Measurements from ENCODE around the gene CACHD1.
"Not testable (repeated sequence)": the region's sequence is repeated elsewhere in the genome, so short reads cannot be mapped to it uniquely, and the experiment has no call there.

CACHD1 gene

DNA sequence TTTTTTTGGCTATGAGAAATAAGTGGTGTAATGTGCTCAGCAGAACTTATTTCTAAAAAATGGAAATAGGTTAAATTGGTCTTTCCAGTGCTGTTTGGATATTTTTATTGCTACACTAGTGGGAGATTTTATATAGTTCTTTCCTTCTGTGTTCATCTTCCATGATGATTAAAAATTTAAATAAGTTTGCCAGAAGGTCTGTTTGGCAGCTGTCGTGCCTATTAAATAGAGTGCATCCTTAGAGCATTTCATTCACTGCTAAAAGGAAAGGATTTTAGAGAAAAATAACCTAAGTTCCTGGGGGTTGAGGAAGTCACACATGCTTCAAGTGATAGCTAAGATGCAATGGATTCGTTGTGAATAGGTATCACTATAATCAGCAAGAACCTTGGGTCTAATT is 245.3 kb downstream of the CACHD1 start:
- no peak for DNase-seq

DNA sequence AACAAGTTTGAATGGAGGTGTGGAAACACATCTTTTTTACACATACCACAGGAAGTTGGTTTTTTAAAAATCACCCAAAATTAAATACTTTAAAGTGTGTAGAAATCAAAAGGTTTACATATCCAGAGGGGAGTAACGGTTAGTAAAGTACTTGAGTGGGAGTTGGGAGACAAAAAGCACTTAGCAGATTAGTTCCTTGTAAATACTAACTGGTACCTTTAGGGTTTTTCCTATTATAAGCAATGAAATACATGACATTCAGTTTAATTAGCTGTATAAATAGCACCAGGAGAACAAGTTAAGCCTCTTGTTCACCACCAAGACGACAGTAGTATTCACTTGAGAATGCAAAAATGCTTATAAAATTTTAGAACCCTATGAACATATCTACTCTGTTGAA is 251.2 kb downstream of the CACHD1 start:
- no peak for DNase-seq

DNA sequence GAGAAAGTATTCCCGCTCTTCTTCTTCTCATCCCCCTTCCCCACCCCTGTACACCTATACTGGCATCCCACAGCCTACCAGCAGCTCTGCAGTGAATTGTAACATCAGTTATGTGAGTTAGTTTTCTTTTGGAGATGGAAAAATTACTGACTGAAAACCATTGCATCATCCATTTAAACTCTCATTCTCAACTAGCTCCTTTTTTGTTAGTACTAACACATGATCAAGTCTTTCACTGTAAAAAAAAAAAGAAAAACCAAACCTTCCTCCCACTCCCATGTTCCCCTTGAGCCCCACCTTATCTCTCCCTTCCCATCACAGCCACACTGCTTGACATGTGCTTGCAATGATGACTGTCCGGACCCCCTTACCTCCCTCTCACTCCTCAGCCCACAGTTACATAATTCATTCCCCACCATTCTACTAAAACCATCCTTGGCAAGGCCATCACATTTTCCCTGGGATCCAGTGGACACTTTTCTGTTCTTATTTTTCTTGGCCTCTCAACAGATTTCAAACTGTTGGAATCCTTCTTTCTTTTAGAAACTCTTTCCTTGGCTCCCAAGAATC is 251.7 kb downstream of the CACHD1 start:
- DNase-seq = no peak

DNA sequence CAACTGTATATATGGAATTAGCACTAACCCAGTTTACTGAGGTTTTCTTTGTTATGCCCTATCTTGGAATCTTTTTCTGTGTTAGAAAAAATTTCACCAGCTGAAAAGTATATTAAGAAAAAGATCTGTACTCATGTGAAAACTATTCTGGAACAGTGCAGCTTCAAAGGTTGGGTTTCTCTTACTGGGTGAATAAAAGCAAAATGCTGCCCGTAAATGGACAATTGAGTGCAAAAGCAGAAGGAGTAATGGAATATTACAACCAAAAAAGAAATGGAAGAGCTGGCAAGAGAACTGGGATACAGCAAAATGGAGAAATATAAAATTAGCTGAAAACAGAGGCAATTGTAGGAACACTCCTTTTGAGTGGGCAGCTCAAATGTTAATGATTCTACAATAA is 257.9 kb downstream of the CACHD1 start:
- DNase-seq = no peak

DNA sequence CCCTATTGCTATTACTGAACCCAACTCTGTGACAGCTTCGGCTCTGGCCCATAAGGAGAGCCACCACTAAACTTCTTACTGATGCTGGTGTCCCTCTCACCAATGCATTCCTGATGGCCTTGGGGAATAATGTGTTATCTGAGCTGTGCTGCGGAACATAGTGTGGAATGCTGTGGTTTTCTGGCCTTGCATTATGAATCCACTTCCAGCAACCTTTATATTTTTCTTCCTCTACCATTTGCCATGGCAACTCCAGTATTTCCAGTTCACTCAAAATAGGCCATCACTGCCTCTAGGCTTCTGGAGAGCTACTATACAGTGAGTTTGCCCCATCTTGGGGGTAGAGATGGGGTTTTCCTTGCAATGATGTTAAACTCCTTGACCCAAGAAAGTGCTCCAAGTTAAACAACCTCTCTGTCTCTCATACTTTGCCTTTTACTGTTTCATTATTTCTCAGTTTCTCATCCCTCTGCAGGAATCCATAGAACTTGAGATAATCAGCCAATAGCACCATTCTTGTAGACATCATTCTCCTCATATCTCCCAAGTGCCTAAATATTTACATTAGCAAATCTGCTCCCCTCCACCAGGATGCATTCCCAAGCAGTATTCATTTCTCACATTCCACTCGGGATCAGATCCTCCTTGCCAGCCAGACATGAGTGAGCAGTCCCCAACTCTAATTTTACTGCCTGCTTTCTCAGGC is 263.8 kb downstream of the CACHD1 start:
- no peak for DNase-seq

DNA sequence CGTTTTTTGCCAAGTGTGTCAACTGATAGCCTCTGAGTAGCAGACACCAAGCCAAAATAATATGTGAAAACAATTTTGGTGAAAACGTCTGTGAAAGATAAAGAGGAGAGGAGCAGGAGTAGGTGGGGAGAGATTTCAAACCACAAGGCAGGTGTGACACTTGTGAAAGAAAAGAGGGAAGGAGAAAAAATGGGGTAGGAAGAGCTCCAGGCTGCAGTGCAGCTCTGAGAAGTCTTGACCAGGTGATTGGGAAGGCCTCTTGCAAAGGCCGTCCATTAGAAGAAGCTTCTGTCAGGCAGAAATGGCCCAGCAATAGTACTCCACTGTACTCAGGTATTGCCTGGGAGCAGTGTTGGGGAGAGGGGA is 264.3 kb downstream of the CACHD1 start:
- DNase-seq = no peak

DNA sequence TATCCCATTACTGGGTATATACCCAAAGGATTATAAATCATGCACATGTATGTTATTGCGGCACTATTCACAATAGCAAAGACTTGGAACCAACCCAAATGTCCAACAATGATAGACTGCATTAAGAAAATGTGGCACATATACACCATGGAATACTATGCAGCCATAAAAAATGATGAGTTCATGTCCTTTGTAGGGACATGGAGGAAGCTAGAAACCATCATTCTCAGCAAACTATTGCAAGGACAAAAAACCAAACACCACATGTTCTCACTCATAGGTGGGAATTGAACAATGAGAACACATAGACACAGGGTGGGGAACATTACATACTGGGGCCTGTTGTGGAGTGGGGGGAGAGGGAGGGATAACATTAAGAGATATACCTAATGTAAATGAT is 270.8 kb downstream of the CACHD1 start:
- DNase-seq = not testable (repeated sequence)

All from GF-D8 (cell line).